GM12891 (cell line): Measurements from ENCODE around the gene KLHL41.

Experiments used
- POLR2AphosphoS5 ChIP-seq: IDR thresholded peaks from 2 replicates; pipeline ENCODE4 v1.6.1; 2011; ENCODE audit warnings: low read depth, low read length, control low read depth
- POU2F2 ChIP-seq: IDR thresholded peaks from 2 replicates; pipeline ENCODE4 v1.6.1; 2011; ENCODE audit warnings: low read depth, mild to moderate bottlenecking, control low read depth, low read length, moderate library complexity

- no peak for TF ChIP-seq POLR2AphosphoS5
- TF ChIP-seq POU2F2 = no peak
Observed at GRCh38 chr2:169472249-169472648, 37.3 kb upstream of the KLHL41 start.
